Measurements from ENCODE around the gene ZNF518A.
"Not testable (repeated sequence)": the region's sequence is repeated elsewhere in the genome, so short reads cannot be mapped to it uniquely, and the experiment has no call there.

Gene ZNF518A

GRCh38 chr10:96176985-96177384 is 46.9 kb downstream of the ZNF518A start:
- H2AFZ ChIP-seq (ENCODE audit: low read length) = no peak overlapping the region
- no peaks in the 10 kb centered on the region for H3K27me3 ChIP-seq (replicated peaks; ENCODE audit: insufficient read depth, low read length)
- H3K9me3 ChIP-seq (replicated peaks; ENCODE audit: insufficient read depth, low read length) = no peaks in the 10 kb centered on the region
- TF ChIP-seq EZH2 (optimal IDR thresholded peaks at IDR 0.05; ENCODE audit: low read depth, low read length) (no peak), CTCF (IDR thresholded peaks at IDR 0.05; ENCODE audit: low read length) (no peak)
- H3K36me3 ChIP-seq (replicated peaks; ENCODE audit: insufficient read depth, low read length) = no peaks in the 10 kb centered on the region
- no peaks in the 10 kb centered on the region for H3F3A ChIP-seq (ENCODE audit: insufficient read depth, low read length)
- no peaks in the 10 kb centered on the region for H4K20me1 ChIP-seq (ENCODE audit: insufficient read depth, low read length)
- no peaks in the 10 kb centered on the region for H3K79me2 ChIP-seq (ENCODE audit: low read length)
- no peak for DNase-seq
- no peaks in the 10 kb centered on the region for H3K4me1 ChIP-seq (ENCODE audit: low read length)
- H3K4me3 ChIP-seq (ENCODE audit: low read length) = no peak overlapping the region
- H3K9me2 ChIP-seq (replicated peaks; ENCODE audit: insufficient read depth, low read length) = no peaks in the 10 kb centered on the region
- H3K27ac ChIP-seq (ENCODE audit: low read length) = no peak overlapping the region
- H3K9ac ChIP-seq (ENCODE audit: low read length) = no peak overlapping the region
- no peak overlapping the region for H3K4me2 ChIP-seq (ENCODE audit: low read depth, low read length)

GRCh38 chr10:96188421-96188820 is 58.3 kb downstream of the ZNF518A start:
- DNase-seq = no peak
- Histone ChIP-seq H3K9me2 (replicated peaks; ENCODE audit: insufficient read depth, low read length) (no peaks in the 10 kb centered on the region), H3K36me3 (replicated peaks; ENCODE audit: insufficient read depth, low read length) (no peaks in the 10 kb centered on the region; the same call in 1 of the 2 replicates), H3K9ac (ENCODE audit: low read length) (no peak overlapping the region), H3K9me3 (replicated peaks; ENCODE audit: insufficient read depth, low read length) (no peaks in the 10 kb centered on the region), H3K4me1 (ENCODE audit: low read length) (no peaks in the 10 kb centered on the region), H3K27me3 (replicated peaks; ENCODE audit: insufficient read depth, low read length) (no peaks in the 10 kb centered on the region), H3K79me2 (ENCODE audit: low read length) (no peaks in the 10 kb centered on the region), H3F3A (ENCODE audit: insufficient read depth, low read length) (no peaks in the 10 kb centered on the region), H3K27ac (ENCODE audit: low read length) (no peak overlapping the region), H3K4me3 (ENCODE audit: low read length) (no peak overlapping the region), H3K4me2 (ENCODE audit: low read depth, low read length) (no peak overlapping the region), H2AFZ (ENCODE audit: low read length) (no peak overlapping the region), H4K20me1 (ENCODE audit: insufficient read depth, low read length) (no peaks in the 10 kb centered on the region)
- TF ChIP-seq CTCF (IDR thresholded peaks at IDR 0.05; ENCODE audit: low read length) (no peak), EZH2phosphoT487 (IDR thresholded peaks at IDR 0.05; ENCODE audit: low read length) (no peak), EZH2 (optimal IDR thresholded peaks at IDR 0.05; ENCODE audit: low read depth, low read length) (no peak)

GRCh38 chr10:96188916-96189315 is 58.8 kb downstream of the ZNF518A start:
- Histone ChIP-seq H3F3A (ENCODE audit: insufficient read depth, low read length) (no peaks in the 10 kb centered on the region), H3K9ac (ENCODE audit: low read length) (no peak overlapping the region), H3K9me3 (replicated peaks; ENCODE audit: insufficient read depth, low read length) (no peaks in the 10 kb centered on the region), H3K36me3 (replicated peaks; ENCODE audit: insufficient read depth, low read length) (no peaks in the 10 kb centered on the region; the same call in 1 of the 2 replicates), H3K27ac (ENCODE audit: low read length) (no peak overlapping the region), H3K4me2 (ENCODE audit: low read depth, low read length) (no peak overlapping the region), H3K27me3 (replicated peaks; ENCODE audit: insufficient read depth, low read length) (no peaks in the 10 kb centered on the region), H3K79me2 (ENCODE audit: low read length) (no peaks in the 10 kb centered on the region), H3K4me3 (ENCODE audit: low read length) (no peak overlapping the region), H3K4me1 (ENCODE audit: low read length) (no peaks in the 10 kb centered on the region), H4K20me1 (ENCODE audit: insufficient read depth, low read length) (no peaks in the 10 kb centered on the region), H2AFZ (ENCODE audit: low read length) (no peak overlapping the region), H3K9me2 (replicated peaks; ENCODE audit: insufficient read depth, low read length) (no peaks in the 10 kb centered on the region)
- DNase-seq = no peak
- TF ChIP-seq CTCF (IDR thresholded peaks at IDR 0.05; ENCODE audit: low read length) = no peak
- TF ChIP-seq EZH2 (optimal IDR thresholded peaks at IDR 0.05; ENCODE audit: low read depth, low read length) = no peak
- no peak for TF ChIP-seq EZH2phosphoT487 (IDR thresholded peaks at IDR 0.05; ENCODE audit: low read length)

- H3K4me2 ChIP-seq (ENCODE audit: low read depth, low read length); DNase-seq; H3K27ac ChIP-seq (ENCODE audit: low read length); H2AFZ ChIP-seq (ENCODE audit: low read length); H3K79me2 ChIP-seq (ENCODE audit: low read length); H3K4me1 ChIP-seq (ENCODE audit: low read length); H4K20me1 ChIP-seq (ENCODE audit: insufficient read depth, low read length); H3K36me3 ChIP-seq (replicated peaks; ENCODE audit: insufficient read depth, low read length); H3K4me3 ChIP-seq (ENCODE audit: low read length); H3F3A ChIP-seq (ENCODE audit: insufficient read depth, low read length); H3K9me3 ChIP-seq (replicated peaks; ENCODE audit: insufficient read depth, low read length); H3K9ac ChIP-seq (ENCODE audit: low read length); H3K27me3 ChIP-seq (replicated peaks; ENCODE audit: insufficient read depth, low read length); H3K9me2 ChIP-seq (replicated peaks; ENCODE audit: insufficient read depth, low read length): not testable (repeated sequence)
Measured at GRCh38 chr10:96189505-96189904, 59.4 kb downstream of the ZNF518A start.

Data from MM.1S (cell line).